Vagina (tissue), 2 donors: ENCODE results near the gene LCMT1. TPM values are rescaled to one million over a fixed set of nuclear protein-coding genes. Genes with fewer than 3 reads are reported as not detected.
"Not testable (repeated sequence)": the region's sequence is repeated elsewhere in the genome, so short reads cannot be mapped to it uniquely, and the experiment has no call there.

Experiments
- DNase-seq, 2 donors: peaks; one replicate each; pipeline ENCODE4 v3.0.0-alpha.2; 2017; ENCODE audit errors: extremely low spot score in 2 of 2
- H3K27ac ChIP-seq: fragments of 200-600 bp; sonication (generic); one replicate; pipeline ENCODE4 v1.5.1; 2019
- H3K27me3 ChIP-seq: fragments of 200-600 bp; sonication (generic); one replicate; pipeline ENCODE4 v1.5.1; 2019
- H3K36me3 ChIP-seq, 2 donors: fragments of 200-600 bp; sonication (generic); one replicate each; pipeline ENCODE4 v1.5.1; 2017 to 2019
- H3K4me1 ChIP-seq: fragments of 200-600 bp; sonication (generic); one replicate; pipeline ENCODE4 v1.5.1; 2019
- H3K4me3 ChIP-seq, 2 donors: fragments of 200-600 bp; sonication (generic); 1 replicate in 1 of 2; 2 replicates in 1 of 2; pipeline ENCODE4 v1.5.1; 2016 to 2019
- H3K9me3 ChIP-seq: fragments of 200-600 bp; sonication (generic); one replicate; pipeline ENCODE4 v1.5.1; 2019
- CTCF ChIP-seq, 3 experiments: fragments of 450-650 bp in 2 of 3; fragments of 200-600 bp in 1 of 3; sonication (generic) in 1 of 3; IDR thresholded peaks; one replicate each; pipeline ENCODE4 v1.5.1; 2017 to 2019; ENCODE audit warnings: antibody characterized with exemption in 3 of 3, mild to moderate bottlenecking in 2 of 3, moderate library complexity in 2 of 3
- POLR2A ChIP-seq, 2 donors: fragments of 450-650 bp; IDR thresholded peaks; one replicate each; pipeline ENCODE4 v1.6.1; 2017; ENCODE audit warnings: antibody characterized with exemption in 2 of 2, mild to moderate bottlenecking in 2 of 2, moderate library complexity in 2 of 2
- POLR2AphosphoS5 ChIP-seq, 2 donors: sonication (generic); formaldehyde crosslinking; IDR thresholded peaks; one replicate each; pipeline ENCODE4 v1.9.0; 2017; ENCODE audit warnings: antibody characterized with exemption in 2 of 2, mild to moderate bottlenecking in 2 of 2, low read depth in 1 of 2; ENCODE audit not compliant: insufficient read depth in 1 of 2
- intact Hi-C: fragments of 100-400 bp; cut with DNase I; formaldehyde crosslinking; loops from one replicate; pipeline ENCODE4 v1.15.1; 2023
- total RNA-seq: library from RNA; depleted of rRNA; stranded (reverse); fragments of >200 nt; gene quantifications from one replicate; pipeline ENCODE4 v1.2.3, GENCODE V29; 2016

LCMT1 gene
- 29.2 TPM for total RNA-seq

GRCh38 chr16:25111403-25112166 is at the start of gene LCMT1:
LCMT1 (plus strand) TSS chr16:25111742; CDS start chr16:25111884, 142 bp downstream.
- H3K4me3 ChIP-seq = peak within 1 kb of the TSS; percentile 61 to 86
- intact Hi-C loops = no loop called here
- H3K9me3 ChIP-seq = no peaks in the 10 kb centered on the region
- peaks cover 64% of the 10 kb centered on the region for H3K4me1 ChIP-seq
- H3K27ac ChIP-seq = peak within 1 kb of the TSS; percentile 73
- no peaks in the 10 kb centered on the region for H3K27me3 ChIP-seq
- peak in 1 of 2 donors; percentile 98 for DNase-seq
- H3K36me3 ChIP-seq = no peaks in the 10 kb centered on the region
- TF ChIP-seq POLR2AphosphoS5 (IDR thresholded peaks at IDR 0.05; ENCODE audit: insufficient read depth in 1 of 2, low read depth in 1 of 2) = peak; percentile 91 to 100
- TF ChIP-seq POLR2A (IDR thresholded peaks at IDR 0.05) = no peak
- no peak for TF ChIP-seq CTCF (IDR thresholded peaks at IDR 0.05)

DNA sequence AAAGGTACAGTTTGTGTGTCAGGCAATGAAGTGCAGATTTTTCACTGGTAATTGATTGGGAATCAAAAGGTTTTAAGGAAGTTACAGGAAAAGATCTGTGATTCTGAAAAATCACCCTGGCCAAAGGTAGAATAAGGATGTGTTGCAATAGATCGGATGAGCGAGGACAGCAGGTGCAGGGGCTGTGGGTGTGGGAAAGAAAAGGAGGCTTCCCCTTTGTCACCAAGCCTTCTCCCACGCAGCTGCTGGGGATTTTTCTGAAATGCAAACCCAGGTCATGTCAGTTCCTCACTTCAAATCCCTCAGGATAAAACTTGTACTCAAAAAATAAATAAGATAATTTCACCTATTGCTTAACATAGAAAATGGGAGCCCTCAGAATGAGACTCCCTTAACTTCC is 48.4 kb upstream of the LCMT1 start:
- no peak for DNase-seq
- intact Hi-C loops = no loop called here
- Histone ChIP-seq H3K27me3 (no peaks in the 10 kb centered on the region), H3K4me1 (peaks cover 12% of the 10 kb centered on the region), H3K27ac (no peak overlapping the region), H3K36me3 (no peaks in the 10 kb centered on the region), H3K9me3 (no peaks in the 10 kb centered on the region), H3K4me3 (no peak overlapping the region)
- TF ChIP-seq POLR2A (IDR thresholded peaks at IDR 0.05) = no peak

- no peak for DNase-seq
- H3K27me3 ChIP-seq = no peaks in the 10 kb centered on the region
- no peaks in the 10 kb centered on the region for H3K36me3 ChIP-seq
- intact Hi-C loops = no loop called here
- TF ChIP-seq POLR2A (IDR thresholded peaks at IDR 0.05) = no peak
- TF ChIP-seq POLR2AphosphoS5 (IDR thresholded peaks at IDR 0.05; ENCODE audit: insufficient read depth in 1 of 2, low read depth in 1 of 2) = no peak
- no peak for TF ChIP-seq CTCF (IDR thresholded peaks at IDR 0.05)
- no peak overlapping the region for H3K4me3 ChIP-seq
- no peaks in the 10 kb centered on the region for H3K9me3 ChIP-seq
- H3K4me1 ChIP-seq = peaks cover 16% of the 10 kb centered on the region
- no peak overlapping the region for H3K27ac ChIP-seq
Measured at GRCh38 chr16:25063865-25064264, 47.7 kb upstream of the LCMT1 start.

DNA sequence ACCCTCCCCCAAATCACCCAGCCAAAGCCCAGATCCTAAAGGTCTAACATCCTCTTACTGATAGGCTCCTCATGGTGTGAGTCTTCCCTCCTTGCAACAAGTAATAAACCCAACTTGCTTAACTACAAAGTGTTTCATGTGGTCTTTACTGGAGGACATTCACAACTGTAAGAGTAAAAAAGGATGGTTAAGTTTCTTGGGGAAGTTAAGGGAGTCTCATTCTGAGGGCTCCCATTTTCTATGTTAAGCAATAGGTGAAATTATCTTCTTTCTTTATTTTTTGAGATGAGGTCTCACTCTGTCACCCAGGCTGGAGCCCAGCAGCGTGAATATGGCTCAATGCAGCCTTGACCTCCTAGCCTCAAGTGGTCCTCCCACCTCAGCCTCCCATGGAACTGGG is 47.3 kb upstream of the LCMT1 start:
- DNase-seq, H3K27ac ChIP-seq, intact Hi-C loops, H3K27me3 ChIP-seq, H3K4me3 ChIP-seq, H3K9me3 ChIP-seq, H3K36me3 ChIP-seq: not testable (repeated sequence)
- H3K4me1 ChIP-seq = peaks cover 16% of the 10 kb centered on the region

- H3K4me3 ChIP-seq = no peak overlapping the region
- no peak overlapping the region for H3K27ac ChIP-seq
- H3K9me3 ChIP-seq = no peaks in the 10 kb centered on the region
- peaks cover 16% of the 10 kb centered on the region for H3K4me1 ChIP-seq
- H3K27me3 ChIP-seq = no peaks in the 10 kb centered on the region
- TF ChIP-seq CTCF (IDR thresholded peaks at IDR 0.05) (no peak), POLR2AphosphoS5 (IDR thresholded peaks at IDR 0.05; ENCODE audit: insufficient read depth in 1 of 2, low read depth in 1 of 2) (no peak), POLR2A (IDR thresholded peaks at IDR 0.05) (no peak)
- DNase-seq = no peak
- no peaks in the 10 kb centered on the region for H3K36me3 ChIP-seq
- intact Hi-C loops = no loop called here
Measured at GRCh38 chr16:25064937-25065336, 46.6 kb upstream of the LCMT1 start.

- Histone ChIP-seq H3K9me3 (no peaks in the 10 kb centered on the region), H3K27me3 (no peaks in the 10 kb centered on the region), H3K4me3 (no peak overlapping the region), H3K4me1 (peaks cover 16% of the 10 kb centered on the region), H3K36me3 (no peaks in the 10 kb centered on the region), H3K27ac (peak overlapping the region; percentile 72)
- intact Hi-C loops = no loop called here
- no peak for DNase-seq
- TF ChIP-seq POLR2A (IDR thresholded peaks at IDR 0.05) (no peak), POLR2AphosphoS5 (IDR thresholded peaks at IDR 0.05; ENCODE audit: insufficient read depth in 1 of 2, low read depth in 1 of 2) (no peak), CTCF (IDR thresholded peaks at IDR 0.05) (no peak)
Measured at GRCh38 chr16:25065899-25066298, 45.6 kb upstream of the LCMT1 start.
